Activated T-helper 1 cell treated with anti-CD3 and anti-CD28 coated beads, Interleukin-12 subunit alpha, Interleukin-12 subunit beta, Interleukin-2, Interleukin-4 antibody, amounts not matched to agents 30 ng/mL and 10 ng/mL and 1 ng/mL, durations not matched to agents 14 hours and 24 hours and 36 hours (primary cell): ENCODE data around the gene H2BW2. TPM values are rescaled to one million over a fixed set of nuclear protein-coding genes. Genes with fewer than 3 reads are reported as not detected.
"Not testable (repeated sequence)": the region's sequence is repeated elsewhere in the genome, so short reads cannot be mapped to it uniquely, and the experiment has no call there.

Experiments used
- DNase-seq: peaks from one replicate; pipeline ENCODE4 v3.0.0; 2021; ENCODE audit warnings: low spot score
- H3K27ac Mint-ChIP-seq: one replicate; pipeline ENCODE4 v1.8.0; 2021; ENCODE audit warnings: mild to moderate bottlenecking, mixed read lengths
- H3K27me3 Mint-ChIP-seq: one replicate; pipeline ENCODE4 v1.8.0; 2022; ENCODE audit warnings: mild to moderate bottlenecking, moderate library complexity, mixed read lengths; ENCODE audit not compliant: insufficient read depth
- H3K36me3 Mint-ChIP-seq: one replicate; pipeline ENCODE4 v1.8.0; 2021; ENCODE audit warnings: low read depth, mixed read lengths
- H3K4me1 Mint-ChIP-seq: one replicate; pipeline ENCODE4 v1.8.0; 2021; ENCODE audit warnings: low read depth, mixed read lengths
- H3K4me3 Mint-ChIP-seq: one replicate; pipeline ENCODE4 v1.8.0; 2021; ENCODE audit warnings: mild to moderate bottlenecking, moderate library complexity, mixed read lengths
- H3K9me3 Mint-ChIP-seq: one replicate; pipeline ENCODE4 v1.8.0; 2021; ENCODE audit warnings: mixed read lengths
- intact Hi-C: fragments of 100-400 bp; cut with micrococcal nuclease; formaldehyde crosslinking; loops from one replicate; pipeline ENCODE4 v1.15.1; 2024
- total RNA-seq: library from RNA; stranded (reverse); gene quantifications from 2 replicates; pipeline ENCODE4 v1.2.3, GENCODE V29; 2022

The H2BW2 gene
- total RNA-seq, 1 donor from 2014 or later, result not detected

- intact Hi-C loops, H3K4me3 Mint-ChIP-seq, H3K4me1 Mint-ChIP-seq, H3K36me3 Mint-ChIP-seq, H3K27ac Mint-ChIP-seq, DNase-seq, H3K27me3 Mint-ChIP-seq, H3K9me3 Mint-ChIP-seq: not testable (repeated sequence)
These were observed 38.1 kb downstream of the H2BW2 start for GRCh38 chrX:104077854-104078253.

- no peak overlapping the region for H3K27ac Mint-ChIP-seq
- H3K4me3 Mint-ChIP-seq, result no peak overlapping the region
- no peaks in the 10 kb centered on the region for H3K4me1 Mint-ChIP-seq
- peaks cover 3% of the 10 kb centered on the region for H3K27me3 Mint-ChIP-seq
- no peak for DNase-seq
- H3K9me3 Mint-ChIP-seq, result no peaks in the 10 kb centered on the region
- H3K36me3 Mint-ChIP-seq, result no peaks in the 10 kb centered on the region
- intact Hi-C loops, result no loop called here
These were observed 44.3 kb downstream of the H2BW2 start for GRCh38 chrX:104084063-104084462.

- H3K27me3 Mint-ChIP-seq, result peaks cover 3% of the 10 kb centered on the region
- intact Hi-C loops, result no loop called here
- H3K9me3 Mint-ChIP-seq, result no peaks in the 10 kb centered on the region
- no peaks in the 10 kb centered on the region for H3K36me3 Mint-ChIP-seq
- DNase-seq, result no peak
- no peak overlapping the region for H3K4me3 Mint-ChIP-seq
- no peaks in the 10 kb centered on the region for H3K4me1 Mint-ChIP-seq
- H3K27ac Mint-ChIP-seq, result no peak overlapping the region
These were observed 45.0 kb downstream of the H2BW2 start for GRCh38 chrX:104084534-104085277.

- Mint-ChIP-seq H3K4me1 (no peaks in the 10 kb centered on the region), H3K27ac (no peak overlapping the region), H3K27me3 (peaks cover 3% of the 10 kb centered on the region), H3K9me3 (no peaks in the 10 kb centered on the region), H3K4me3 (no peak overlapping the region), H3K36me3 (no peaks in the 10 kb centered on the region)
- no peak for DNase-seq
- intact Hi-C loops, result no loop called here
These were observed 45.7 kb downstream of the H2BW2 start for GRCh38 chrX:104085477-104085876.

GRCh38 chrX:104085919-104086318 is 46.2 kb downstream of the H2BW2 start:
- Mint-ChIP-seq H3K36me3 (no peaks in the 10 kb centered on the region), H3K9me3 (no peaks in the 10 kb centered on the region), H3K27ac (no peak overlapping the region), H3K4me1 (no peaks in the 10 kb centered on the region), H3K4me3 (no peak overlapping the region), H3K27me3 (peaks cover 3% of the 10 kb centered on the region)
- DNase-seq, result no peak
- intact Hi-C loops, result no loop called here

Other genes with a start within 250 kb of the H2BW2 start
- 0.18 and 0.37 TPM in 2 replicates for gene RAB9B, start 207.7 kb upstream of the H2BW2 start, total RNA-seq
- gene TMSB15B, start 77.3 kb upstream of the H2BW2 start, total RNA-seq, result 8.6 and 8.9 TPM in 2 replicates
- not detected in 2 replicates for gene H2BW1, start 26.2 kb upstream of the H2BW2 start, total RNA-seq
- 3.4 and 4.3 TPM in 2 replicates for gene TMSB15C, start 36.3 kb downstream of the H2BW2 start, total RNA-seq
- gene ZCCHC18, start 72.6 kb downstream of the H2BW2 start, total RNA-seq, result 0.57 and 0.76 TPM in 2 replicates
- 4.3 and 4.4 TPM in 2 replicates for gene SLC25A53, start 117.1 kb downstream of the H2BW2 start, total RNA-seq
- gene FAM199X, start 126.5 kb downstream of the H2BW2 start, total RNA-seq, result 10.8 and 12.7 TPM in 2 replicates
- not detected in 2 replicates for gene ESX1, start 215.0 kb downstream of the H2BW2 start, total RNA-seq